GM18861 (cell line): Measurements from ENCODE around the gene HAVCR2.

Experiments
- ATAC-seq: cut with Tn5 transposase; IDR thresholded peaks from one replicate; pipeline ENCODE4 v1.9.1; 2021; ENCODE audit not compliant: unreplicated experiment

Gene HAVCR2

DNA sequence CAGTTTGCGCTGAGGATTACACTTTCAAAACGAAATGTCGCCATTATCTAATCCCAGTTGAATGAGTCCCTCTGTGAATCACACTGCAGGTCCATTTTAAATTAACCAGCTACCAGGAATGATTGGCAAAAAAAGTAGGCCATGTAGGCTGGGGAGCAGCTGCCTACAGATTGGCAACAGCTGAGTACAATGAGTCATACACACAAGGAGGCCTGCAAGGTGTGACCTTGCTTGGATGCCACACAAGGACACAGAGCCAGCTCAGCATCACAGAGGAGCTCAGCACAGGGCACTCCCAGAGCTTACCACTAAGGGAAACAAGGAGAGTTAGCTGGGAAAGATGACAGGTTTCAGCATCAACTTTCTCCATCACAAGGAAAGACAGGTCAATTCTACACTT, 62.8 kb downstream of the HAVCR2 start:
- ATAC-seq: no peak

DNA sequence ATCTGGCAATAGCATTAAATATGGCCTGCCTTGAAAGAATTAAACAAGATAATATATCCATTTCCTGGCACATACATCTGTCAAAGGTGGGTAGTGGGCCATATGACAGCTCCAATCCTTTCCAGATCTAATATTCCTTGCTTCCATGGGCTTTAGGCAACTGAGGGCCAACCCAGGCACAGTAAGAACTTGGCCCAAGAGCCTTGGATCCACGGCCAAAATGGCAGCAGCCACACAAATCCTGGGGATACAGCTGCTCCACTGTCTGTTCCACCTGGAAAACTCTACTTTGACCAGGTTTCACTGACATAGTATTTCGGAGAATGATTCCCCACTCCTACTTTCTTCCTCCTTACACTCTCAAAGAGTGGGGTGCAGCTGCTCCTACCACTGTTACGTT, 63.2 kb downstream of the HAVCR2 start:
- no peak for ATAC-seq

DNA sequence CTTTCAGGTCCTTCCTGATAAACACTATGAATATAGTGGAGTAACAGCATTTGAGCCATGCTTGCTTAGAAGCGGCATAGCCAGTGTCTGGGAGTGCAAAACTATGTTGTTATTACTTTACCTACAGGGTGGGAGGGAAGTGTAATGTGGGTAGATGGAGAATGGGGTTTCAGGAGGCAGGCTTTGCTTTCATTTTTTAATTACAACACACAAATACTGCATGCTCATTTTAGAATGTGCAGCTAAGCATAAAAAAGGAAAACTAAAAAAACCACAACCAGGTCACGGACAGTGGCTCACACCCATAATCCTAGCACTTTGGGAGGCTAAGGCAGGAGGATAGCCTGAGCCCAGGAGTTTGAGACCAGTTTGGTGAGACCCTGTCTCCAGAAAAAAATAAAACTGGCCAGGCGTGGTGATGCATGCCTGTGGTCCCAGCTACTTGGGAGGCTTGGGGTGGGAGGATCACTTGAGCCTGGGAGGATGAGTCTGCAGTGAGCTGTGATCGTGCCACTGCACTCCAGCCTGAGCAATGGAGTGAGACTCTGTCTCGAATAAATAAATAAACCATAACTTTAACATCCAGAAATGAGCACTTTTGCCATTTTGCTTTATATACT, 70.2 kb downstream of the HAVCR2 start:
- no peak for ATAC-seq
